ENCODE results near the gene MYH11.

GRCh38 chr16:15856901-15857698 is at the start of gene MYH11:
- TF ChIP-seq L3MBTL2 (conservative IDR thresholded peaks at IDR 0.05) (no peak), ZNF384 (IDR thresholded peaks at IDR 0.05) (no peak), ARNT (IDR thresholded peaks at IDR 0.05) (no peak), FOXA1 (IDR thresholded peaks at IDR 0.05) (no peak)

Data from HEK293T (cell line).